GM18507 (cell line): ENCODE data around the gene ZDHHC3.

Experiments
- DNase-seq: peaks from one replicate; pipeline ENCODE4 v3.0.0; 2011; ENCODE audit warnings: low read depth; ENCODE audit not compliant: insufficient read length; ENCODE audit errors: extremely low spot score
- FAIRE-seq: peaks from 2 replicates; lab custom pipeline; 2011; peaks lifted over from hg19 to GRCh38; lab: Jason Lieb, UNC

The ZDHHC3 gene

DNA sequence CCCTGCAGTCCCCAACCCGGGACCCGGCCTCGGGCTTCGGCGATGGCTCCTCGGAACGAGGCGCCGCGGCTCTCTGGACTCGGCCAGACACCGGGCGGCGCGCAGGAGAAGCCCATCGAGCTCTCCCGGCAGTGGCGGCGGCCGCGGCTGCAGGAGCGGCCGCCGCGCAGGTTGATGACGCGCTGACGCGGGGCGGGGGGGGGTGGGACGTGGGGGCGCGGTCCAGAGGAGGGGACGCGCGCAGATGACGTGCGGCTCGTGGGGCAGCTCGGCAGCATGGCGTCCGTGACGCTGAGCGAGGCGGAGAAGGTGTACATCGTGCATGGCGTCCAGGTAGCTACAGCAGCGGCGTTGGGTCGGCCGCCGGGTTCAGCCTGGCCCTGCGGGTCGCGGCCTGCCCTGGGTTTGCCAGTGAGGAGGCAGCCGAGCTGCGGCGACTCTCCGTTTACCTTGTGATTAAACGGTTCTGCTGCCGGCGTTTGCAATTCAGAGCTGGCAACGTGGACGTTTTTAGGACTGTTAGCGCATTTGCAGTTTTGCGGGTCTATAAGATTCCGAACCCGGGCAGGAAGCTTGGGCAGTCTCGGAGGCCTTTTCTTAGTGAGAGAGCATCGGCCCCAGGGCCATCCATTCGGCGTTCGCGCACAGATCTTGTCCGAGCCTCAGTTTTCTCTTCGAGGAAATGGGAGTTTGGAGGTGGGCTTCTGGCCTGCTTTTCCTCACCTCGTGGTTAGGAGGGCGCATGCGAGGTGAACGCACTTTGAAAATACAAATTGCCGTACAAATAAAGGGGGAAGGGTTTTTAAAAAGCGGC is at the start of gene ZDHHC3, which contains the start of gene EXOSC7:
Gene ZDHHC3, minus strand, starts transcription at position 173 of the 814 bp plus-strand sequence. CDS start 16,738 bp downstream, outside the sequence.
Gene EXOSC7, plus strand, starts transcription at position 243 of the 814 bp plus-strand sequence. Its CDS starts 34 bp downstream, at position 277.
- peak; percentile 80 for FAIRE-seq
- DNase-seq, result peak; percentile 89

- FAIRE-seq, result no peak
Measured at GRCh38 chr3:45024542-45025255, 48.7 kb upstream of the ZDHHC3 start.

GRCh38 chr3:45023675-45024074 is 47.7 kb upstream of the ZDHHC3 start:
- DNase-seq, result no peak
- FAIRE-seq, result no peak

More at GRCh38 chr3:45024542-45025255, 48.7 kb upstream of the ZDHHC3 start:
- no peak for DNase-seq

- DNase-seq, result no peak
- FAIRE-seq, result no peak
Measured at GRCh38 chr3:45021524-45022297, 45.7 kb upstream of the ZDHHC3 start.

GRCh38 chr3:45020534-45020933 is 44.6 kb upstream of the ZDHHC3 start:
- FAIRE-seq (no peak), DNase-seq (no peak)

GRCh38 chr3:45017821-45018220 is 41.8 kb upstream of the ZDHHC3 start:
- FAIRE-seq (no peak), DNase-seq (no peak)

- FAIRE-seq, result no peak
Measured at GRCh38 chr3:45016916-45017315, 40.9 kb upstream of the ZDHHC3 start.

GRCh38 chr3:45012577-45012976 is 36.6 kb upstream of the ZDHHC3 start:
- no peak for DNase-seq
- FAIRE-seq, result no peak

More at GRCh38 chr3:45016916-45017315, 40.9 kb upstream of the ZDHHC3 start:
- DNase-seq, result no peak

GRCh38 chr3:45011756-45012508 is 36.0 kb upstream of the ZDHHC3 start:
- no peak for FAIRE-seq
- no peak for DNase-seq

GRCh38 chr3:45010811-45011333 is 34.9 kb upstream of the ZDHHC3 start:
- no peak for FAIRE-seq
- DNase-seq, result no peak

DNA sequence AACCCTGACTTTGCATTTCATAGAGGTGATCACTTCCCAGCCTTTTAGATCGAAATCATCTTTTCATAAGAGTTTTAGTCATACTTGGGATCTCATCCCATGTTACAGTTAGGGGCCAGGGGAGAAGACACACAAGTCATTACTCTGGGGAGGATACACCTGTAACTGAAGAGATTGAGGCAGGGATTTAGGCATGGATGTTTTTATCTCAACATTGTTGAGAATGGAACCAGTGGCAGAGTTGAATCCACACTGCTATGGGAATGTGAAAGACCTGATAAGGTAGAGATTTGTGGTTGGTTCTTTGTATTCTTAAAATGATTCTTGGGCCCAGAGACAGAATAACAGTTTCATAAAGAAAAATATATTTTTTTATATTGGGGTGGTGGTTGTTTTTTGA is 33.9 kb upstream of the ZDHHC3 start:
- FAIRE-seq (no peak), DNase-seq (no peak)

DNA sequence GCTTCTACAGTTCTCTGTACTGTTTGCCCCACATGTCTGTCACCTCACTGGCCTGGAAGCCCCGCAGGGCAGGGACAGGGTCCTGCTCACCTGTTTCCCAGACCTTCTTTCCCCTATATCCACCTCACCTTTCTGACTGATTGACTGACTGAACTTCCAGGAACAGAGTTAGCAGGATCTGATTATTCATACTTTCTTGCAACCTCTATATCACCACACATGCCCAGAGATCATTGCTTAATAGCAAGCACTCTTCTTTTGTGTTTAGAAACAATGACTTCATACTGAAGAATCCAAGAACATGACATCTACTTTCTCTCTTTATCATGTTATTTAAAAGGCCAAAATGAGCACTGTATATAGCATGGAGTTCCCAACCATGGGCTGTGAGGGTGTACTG is 32.1 kb upstream of the ZDHHC3 start:
- no peak for FAIRE-seq
- DNase-seq, result no peak

GRCh38 chr3:45007091-45007490 is 31.1 kb upstream of the ZDHHC3 start:
- DNase-seq (no peak), FAIRE-seq (no peak)

- no peak for FAIRE-seq
- no peak for DNase-seq
Measured at GRCh38 chr3:45003859-45004258, 27.9 kb upstream of the ZDHHC3 start.

GRCh38 chr3:45003406-45003805 is 27.4 kb upstream of the ZDHHC3 start:
- DNase-seq (no peak), FAIRE-seq (no peak)

GRCh38 chr3:45002720-45003119 is 26.7 kb upstream of the ZDHHC3 start:
- no peak for DNase-seq
- FAIRE-seq, result no peak

DNA sequence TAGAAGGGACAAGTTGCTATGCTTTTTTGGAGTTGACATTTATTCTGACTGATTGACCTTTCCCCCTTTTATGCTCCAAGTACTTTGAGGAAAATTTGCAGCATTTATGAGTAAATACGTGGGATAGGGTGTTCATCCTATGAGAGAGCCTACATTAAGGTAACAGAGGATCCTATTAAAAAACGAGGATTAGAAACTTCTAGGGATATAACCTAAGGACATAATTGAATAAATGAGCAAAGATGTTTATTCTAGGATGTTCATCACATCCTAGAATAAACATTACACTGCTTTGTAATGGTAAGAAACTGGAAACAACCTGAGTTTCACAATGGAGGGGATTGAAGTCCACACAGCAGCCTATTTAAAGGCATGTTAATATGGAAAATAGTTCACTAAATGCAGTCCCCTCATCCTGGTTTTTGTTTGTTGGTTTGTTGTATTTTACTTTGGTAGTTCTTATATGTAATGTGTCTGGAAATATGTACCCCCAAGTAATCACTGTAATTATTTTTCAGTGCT is 26.2 kb upstream of the ZDHHC3 start:
- DNase-seq, result no peak
- no peak for FAIRE-seq

DNA sequence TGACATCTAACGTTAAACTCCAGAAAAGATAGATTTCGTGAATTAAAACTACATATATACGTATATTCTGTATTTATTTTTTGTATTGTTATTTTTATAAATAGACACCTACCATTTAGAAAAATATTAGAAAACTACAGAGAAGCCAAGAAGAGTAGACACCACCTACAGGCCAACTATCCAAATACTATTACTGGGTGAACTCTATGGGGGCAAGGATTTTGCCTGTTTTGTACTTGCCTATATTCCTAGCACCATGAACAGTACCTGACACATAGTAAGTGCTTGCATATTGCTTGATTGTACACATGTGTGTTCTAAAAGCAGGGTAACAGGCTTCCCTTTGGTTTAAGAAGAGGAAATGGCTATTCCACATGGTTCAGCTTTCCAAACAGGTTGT is 25.8 kb upstream of the ZDHHC3 start:
- DNase-seq (no peak), FAIRE-seq (no peak)

GRCh38 chr3:45000823-45001222 is 24.8 kb upstream of the ZDHHC3 start:
- DNase-seq (no peak), FAIRE-seq (no peak)
